Esophagus (tissue), 2 donors: Measurements from ENCODE around the gene ASZ1. TPM values are rescaled to one million over a fixed set of nuclear protein-coding genes. Genes with fewer than 3 reads are reported as not detected.
"Not testable (repeated sequence)": the region's sequence is repeated elsewhere in the genome, so short reads cannot be mapped to it uniquely, and the experiment has no call there.

Source experiments
- H3K27ac ChIP-seq, 2 donors: one replicate each; pipeline ENCODE4 v1.5.1; 2013; ENCODE audit warnings: low read depth in 2 of 2, mild to moderate bottlenecking in 2 of 2, inconsistent platforms in 1 of 2, low read length in 1 of 2, moderate library complexity in 1 of 2
- H3K27me3 ChIP-seq, 2 donors: one replicate each; pipeline ENCODE4 v1.6.1; 2013; ENCODE audit warnings: low read length in 2 of 2, control low read depth in 1 of 2, mild to moderate bottlenecking in 1 of 2; ENCODE audit not compliant: insufficient read depth in 2 of 2, control insufficient read depth in 1 of 2
- H3K36me3 ChIP-seq, 2 donors: one replicate each; pipeline ENCODE4 v1.6.1; 2013; ENCODE audit warnings: low read length in 1 of 2; ENCODE audit not compliant: control insufficient read depth in 2 of 2, insufficient read depth in 2 of 2
- H3K4me1 ChIP-seq, 2 donors: one replicate each; pipeline ENCODE4 v1.6.1; 2013; ENCODE audit warnings: low read length in 1 of 2; ENCODE audit not compliant: control insufficient read depth in 2 of 2, insufficient read depth in 2 of 2
- H3K4me3 ChIP-seq, 2 donors: one replicate each; pipeline ENCODE4 v1.5.1; 2013; ENCODE audit warnings: low read length in 2 of 2, mild to moderate bottlenecking in 2 of 2, low read depth in 1 of 2, moderate library complexity in 1 of 2
- H3K9me3 ChIP-seq, 2 donors: one replicate each; pipeline ENCODE4 v1.6.1; 2013; ENCODE audit warnings: mild to moderate bottlenecking in 2 of 2, low read depth in 1 of 2, low read length in 1 of 2, moderate library complexity in 1 of 2; ENCODE audit not compliant: control insufficient read depth in 2 of 2, insufficient read depth in 1 of 2
- WGBS, 2 donors: extraction: QIAGEN DNeasy Blood & Tissue Kit; methylation state at CpG; one replicate each; pipeline ENCODE4 v1.1.7; 2013; 5-methylcytosine and 5-hydroxymethylcytosine counted together
- polyA plus RNA-seq, 2 donors: library from polyadenylated mRNA; stranded (reverse); fragments of 200-250 nt; gene quantifications; one replicate each; pipeline ENCODE4 v1.2.3, GENCODE V29; 2013
- donor health status: healthy with polysubstance abuse.
- donor health status: Bipolar disorder and iron deficiency.

ASZ1 gene, protein sequence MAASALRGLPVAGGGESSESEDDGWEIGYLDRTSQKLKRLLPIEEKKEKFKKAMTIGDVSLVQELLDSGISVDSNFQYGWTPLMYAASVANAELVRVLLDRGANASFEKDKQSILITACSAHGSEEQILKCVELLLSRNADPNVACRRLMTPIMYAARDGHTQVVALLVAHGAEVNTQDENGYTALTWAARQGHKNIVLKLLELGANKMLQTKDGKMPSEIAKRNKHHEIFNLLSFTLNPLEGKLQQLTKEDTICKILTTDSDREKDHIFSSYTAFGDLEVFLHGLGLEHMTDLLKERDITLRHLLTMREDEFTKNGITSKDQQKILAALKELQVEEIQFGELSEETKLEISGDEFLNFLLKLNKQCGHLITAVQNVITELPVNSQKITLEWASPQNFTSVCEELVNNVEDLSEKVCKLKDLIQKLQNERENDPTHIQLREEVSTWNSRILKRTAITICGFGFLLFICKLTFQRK
- not detected for polyA plus RNA-seq

DNA sequence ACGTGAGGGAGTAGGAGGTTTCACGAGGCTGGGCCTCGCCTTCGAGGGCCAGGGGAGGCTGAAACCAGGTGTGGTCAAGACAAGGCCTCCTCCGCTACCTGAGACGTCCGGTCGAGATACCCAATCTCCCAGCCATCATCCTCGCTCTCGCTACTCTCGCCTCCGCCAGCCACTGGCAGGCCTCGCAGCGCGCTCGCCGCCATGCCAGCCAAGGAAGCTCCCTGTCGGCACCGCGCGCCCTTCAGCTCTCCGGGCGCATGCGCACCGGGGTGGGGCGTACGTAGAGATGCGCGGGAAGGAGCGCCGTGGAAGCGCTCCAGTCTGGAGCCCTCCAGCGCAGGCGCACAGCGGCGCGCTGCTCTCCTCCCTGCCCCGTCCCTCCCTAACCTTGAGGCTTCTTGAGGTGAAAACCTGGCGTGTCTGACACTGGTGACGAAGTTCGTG, at the start of gene ASZ1:
ASZ1 (minus strand) TSS at position 236 of the 444 bp plus-strand sequence; CDS start at position 203, 33 bp downstream.
- H3K4me3 ChIP-seq = no peak within 1 kb of the TSS
- no peak within 1 kb of the TSS for H3K27ac ChIP-seq
- peaks cover 0 to 5% of the 10 kb centered on the region in 2 donors for H3K9me3 ChIP-seq
- no peaks in the 10 kb centered on the region for H3K36me3 ChIP-seq
- no peaks in the 10 kb centered on the region for H3K4me1 ChIP-seq
- no peaks in the 10 kb centered on the region for H3K27me3 ChIP-seq
- 87 to 89% methylated on average over 41 of the region's 41 CpGs for WGBS, 2 donors

DNA sequence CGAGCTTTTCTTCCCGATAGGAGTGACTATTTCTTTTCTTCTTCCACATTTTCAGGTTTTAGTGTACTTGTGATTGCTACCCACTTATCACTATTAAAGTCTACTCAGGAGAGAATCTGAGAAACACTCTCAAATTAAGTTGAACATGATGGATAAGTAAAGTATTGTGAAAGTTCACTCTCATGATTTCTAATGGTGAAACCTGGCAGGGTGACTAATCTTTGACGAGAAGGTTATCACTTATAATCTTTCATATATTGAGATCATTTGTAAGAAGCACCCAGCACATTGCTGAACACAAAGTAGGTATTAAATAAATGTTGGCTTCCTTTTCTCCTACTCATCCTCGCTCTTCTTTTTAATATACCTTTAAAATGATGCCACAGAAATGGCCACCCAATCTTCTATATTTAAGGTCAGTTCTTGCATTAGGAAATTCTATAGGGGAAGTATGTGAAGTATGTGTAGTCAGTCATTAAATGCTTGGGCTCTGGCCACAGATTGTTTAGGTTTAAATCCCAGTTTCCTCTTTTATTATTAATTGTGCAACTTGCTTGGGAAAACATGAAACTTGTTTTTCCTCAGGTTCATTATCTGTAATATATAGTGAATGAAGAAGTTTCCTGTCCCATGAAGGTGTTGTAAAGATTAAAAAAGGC, 49.4 kb upstream of the ASZ1 start:
- WGBS, 2 donors = 81 to 82% methylated on average over 4 of the region's 4 CpGs
- no peaks in the 10 kb centered on the region for H3K36me3 ChIP-seq
- H3K9me3 ChIP-seq = no peaks in the 10 kb centered on the region
- no peaks in the 10 kb centered on the region for H3K4me1 ChIP-seq
- H3K27me3 ChIP-seq = no peaks in the 10 kb centered on the region
- H3K4me3 ChIP-seq = no peak overlapping the region
- no peak overlapping the region for H3K27ac ChIP-seq

DNA sequence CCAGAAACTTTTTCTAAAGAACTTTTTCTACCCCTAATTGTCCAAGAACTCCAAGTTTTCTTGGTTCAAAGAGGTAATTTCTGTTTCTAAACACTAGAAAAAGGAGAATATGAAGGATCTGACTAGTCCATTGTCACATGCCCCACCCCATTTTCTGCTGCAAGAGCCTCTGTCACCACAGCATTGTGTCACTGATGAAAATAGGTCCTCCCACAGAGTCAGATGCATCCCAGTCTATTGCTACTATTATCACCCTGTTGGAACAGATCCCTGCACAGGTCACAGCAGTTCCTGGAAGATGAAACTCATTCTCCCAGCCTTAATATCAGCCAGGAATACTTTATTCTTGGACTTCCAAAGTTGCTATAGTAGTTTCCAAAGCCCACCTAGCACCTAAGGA, 45.0 kb upstream of the ASZ1 start:
- H3K4me1 ChIP-seq = peaks cover 0 to 3% of the 10 kb centered on the region in 2 donors
- H3K36me3 ChIP-seq = no peaks in the 10 kb centered on the region
- H3K27ac ChIP-seq = no peak overlapping the region
- H3K27me3 ChIP-seq = no peaks in the 10 kb centered on the region
- H3K9me3 ChIP-seq = no peaks in the 10 kb centered on the region
- no peak overlapping the region for H3K4me3 ChIP-seq

DNA sequence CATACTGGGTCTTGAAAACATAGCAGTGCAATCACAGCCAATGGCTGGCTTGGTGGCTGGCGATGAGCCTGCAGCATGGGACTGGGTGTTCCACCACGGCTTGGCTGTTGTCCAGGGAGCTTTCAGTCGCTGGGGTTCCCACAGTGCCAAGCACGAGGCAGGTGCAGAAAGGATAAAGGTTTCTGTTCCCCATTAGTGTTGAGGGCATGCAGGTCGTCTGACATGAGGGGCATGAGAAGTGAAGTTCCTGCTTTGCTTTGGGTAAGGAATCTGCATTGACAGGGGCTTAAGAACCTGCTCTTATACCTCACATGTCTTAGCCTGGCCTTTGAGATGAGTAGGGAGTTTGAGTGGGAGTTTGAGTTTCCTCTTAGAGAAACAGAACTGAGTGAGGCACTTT, 43.5 kb upstream of the ASZ1 start:
- no peak overlapping the region for H3K4me3 ChIP-seq
- H3K36me3 ChIP-seq = no peaks in the 10 kb centered on the region
- H3K27me3 ChIP-seq = no peaks in the 10 kb centered on the region
- no peaks in the 10 kb centered on the region for H3K9me3 ChIP-seq
- H3K27ac ChIP-seq = no peak overlapping the region
- WGBS, 2 donors = 55 to 57% methylated on average over 5 of the region's 5 CpGs
- H3K4me1 ChIP-seq = peaks cover 0 to 3% of the 10 kb centered on the region in 2 donors

DNA sequence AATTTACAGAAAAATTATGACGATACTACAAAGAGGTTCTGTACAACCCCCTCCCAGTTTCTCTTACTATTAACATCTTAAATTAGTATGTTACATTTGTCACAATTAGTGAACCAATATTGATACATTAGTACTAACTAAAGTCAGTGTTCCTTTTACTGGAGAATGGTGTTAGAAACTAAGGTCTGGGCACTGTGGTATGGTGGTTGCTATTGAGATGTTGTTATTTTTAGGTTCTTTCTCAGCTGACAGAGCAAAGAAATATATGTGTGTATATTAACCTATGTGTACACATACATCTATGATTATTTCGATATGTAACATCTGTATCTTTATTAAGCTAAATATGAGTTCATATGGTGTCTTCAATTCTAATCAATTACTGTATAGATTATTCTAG, 40.9 kb upstream of the ASZ1 start:
- Histone ChIP-seq H3K27me3 (no peaks in the 10 kb centered on the region), H3K9me3 (no peaks in the 10 kb centered on the region), H3K4me3 (no peak overlapping the region), H3K27ac (no peak overlapping the region), H3K36me3 (no peaks in the 10 kb centered on the region), H3K4me1 (peaks cover 0 to 3% of the 10 kb centered on the region in 2 donors)
- 89 to 94% methylated on average over 2 of the region's 2 CpGs for WGBS, 2 donors

DNA sequence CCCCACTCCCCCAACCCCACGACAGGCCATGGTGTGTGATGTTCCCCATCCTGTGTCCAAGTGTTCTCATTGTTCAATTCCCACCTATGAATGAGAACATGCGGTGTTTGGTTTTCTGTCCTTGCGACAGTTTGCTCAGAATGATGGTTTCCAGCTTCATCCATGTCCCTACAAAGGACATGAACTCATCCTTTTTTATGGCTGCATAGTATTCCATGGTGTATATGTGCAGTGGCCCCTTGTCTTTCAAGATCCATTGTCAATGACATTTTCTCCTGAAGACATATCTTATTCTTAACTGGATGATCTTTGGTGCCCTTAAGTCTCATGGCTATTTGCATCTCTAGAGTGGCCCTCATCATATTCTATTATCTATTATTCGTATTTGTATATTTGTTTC, 33.5 kb upstream of the ASZ1 start:
- H3K36me3 ChIP-seq = not testable (repeated sequence)

DNA sequence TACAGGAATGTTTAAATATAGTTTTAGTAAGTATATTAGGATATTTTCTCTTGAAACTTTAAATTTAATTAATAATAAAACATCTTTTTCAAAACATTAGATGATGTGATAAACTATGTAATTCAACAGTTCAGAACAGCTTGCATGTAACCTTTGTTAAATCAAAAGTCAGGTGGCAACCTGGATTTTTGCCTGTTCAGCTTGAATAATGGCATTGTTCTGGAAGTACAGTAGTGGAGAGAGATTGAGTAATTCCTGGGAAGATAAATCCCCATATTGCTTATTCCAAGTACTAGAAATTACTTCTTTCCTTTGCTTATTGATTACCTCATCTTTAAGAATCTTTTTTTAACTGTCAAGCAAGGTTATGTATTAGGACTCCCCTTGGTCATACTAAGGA, 32.4 kb upstream of the ASZ1 start:
- H3K36me3 ChIP-seq = no peaks in the 10 kb centered on the region
- H3K4me1 ChIP-seq = no peaks in the 10 kb centered on the region
- H3K27me3 ChIP-seq = no peaks in the 10 kb centered on the region
- H3K27ac ChIP-seq = no peak overlapping the region
- H3K4me3 ChIP-seq = no peak overlapping the region
- H3K9me3 ChIP-seq = no peaks in the 10 kb centered on the region

More for the DNA sequence above, 33.5 kb upstream of the ASZ1 start:
- H3K27me3 ChIP-seq, H3K4me3 ChIP-seq, H3K27ac ChIP-seq, H3K9me3 ChIP-seq, H3K4me1 ChIP-seq: not testable (repeated sequence)
- WGBS, 2 donors = 88 to 95% methylated on average over 3 of the region's 4 CpGs

DNA sequence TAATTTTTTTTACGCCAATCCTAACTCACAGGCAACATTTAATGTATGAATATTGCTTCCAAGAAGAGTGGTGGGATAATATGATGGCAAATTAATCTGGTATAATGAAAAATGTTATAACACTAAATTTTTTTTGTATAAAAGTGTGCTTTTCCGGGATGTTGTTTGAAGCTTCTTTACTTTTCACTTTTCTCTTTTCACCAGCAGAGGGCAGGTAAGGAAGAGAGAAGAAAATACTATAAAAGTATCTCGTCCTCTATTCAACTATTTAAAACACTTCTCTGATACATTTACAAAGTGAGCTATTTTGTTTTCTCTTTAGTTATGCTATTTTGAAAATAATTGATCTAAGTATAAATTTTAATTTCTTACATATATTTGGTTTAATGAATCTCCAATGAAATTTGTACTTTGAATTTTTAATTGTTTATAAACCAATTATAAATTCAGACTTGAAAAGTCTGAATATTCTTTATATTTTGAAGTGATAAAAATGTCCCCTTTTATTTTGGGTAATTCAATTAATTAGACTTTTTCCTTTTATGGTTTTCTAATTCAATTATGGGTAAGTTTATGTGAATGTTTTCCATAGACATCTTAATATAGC, 31.8 kb upstream of the ASZ1 start:
- Histone ChIP-seq H3K4me3 (no peak overlapping the region), H3K36me3 (no peaks in the 10 kb centered on the region), H3K27ac (no peak overlapping the region), H3K9me3 (no peaks in the 10 kb centered on the region), H3K27me3 (no peaks in the 10 kb centered on the region), H3K4me1 (no peaks in the 10 kb centered on the region)
- WGBS, 2 donors = 34 to 35% methylated on average over 3 of the region's 3 CpGs

DNA sequence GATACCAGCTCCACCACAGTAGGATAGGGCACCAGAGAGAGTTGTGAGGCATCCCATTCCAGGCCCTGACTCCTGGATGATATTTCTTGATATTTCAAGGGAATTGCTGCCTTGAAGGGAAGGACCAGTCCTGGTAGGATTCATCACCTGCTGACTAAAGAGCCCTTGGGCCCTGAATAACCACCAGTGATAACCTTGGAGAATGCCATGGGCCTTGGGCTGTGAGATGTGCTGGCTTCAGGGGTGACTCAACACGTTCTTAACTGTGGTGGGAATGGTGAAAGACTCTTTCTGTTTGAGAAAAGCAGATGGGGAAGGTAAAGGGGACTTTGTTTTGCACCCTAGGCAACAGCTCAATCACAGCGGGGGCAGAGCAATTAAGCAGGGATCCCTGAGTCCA, 21.4 kb upstream of the ASZ1 start:
- no peaks in the 10 kb centered on the region for H3K27me3 ChIP-seq
- no peaks in the 10 kb centered on the region for H3K9me3 ChIP-seq
- 72 to 78% methylated on average over 2 of the region's 2 CpGs for WGBS, 2 donors
- H3K4me1 ChIP-seq = no peaks in the 10 kb centered on the region
- H3K4me3 ChIP-seq = no peak overlapping the region
- no peaks in the 10 kb centered on the region for H3K36me3 ChIP-seq
- no peak overlapping the region for H3K27ac ChIP-seq
